Activated CD8-positive, alpha-beta memory T cell treated with anti-CD3 and anti-CD28 coated beads for 36 hours (primary cell): ENCODE data around the gene STK35. TPM values are rescaled to one million over a fixed set of nuclear protein-coding genes. Genes with fewer than 3 reads are reported as not detected.
"Not testable (repeated sequence)": the region's sequence is repeated elsewhere in the genome, so short reads cannot be mapped to it uniquely, and the experiment has no call there.

Experiments
- CTCF ChIA-PET: fragments of 350-600 bp; sonication (Branson Sonifier 250); formaldehyde crosslinking; loops from one replicate; lab custom pipeline; 2021; ENCODE audit warnings: antibody characterized with exemption; lab: Charles Lee
- POLR2A ChIA-PET: fragments of 350-600 bp; sonication (Branson Sonifier 250); formaldehyde crosslinking; loops from one replicate; lab custom pipeline; 2021; ENCODE audit warnings: antibody characterized with exemption; lab: Charles Lee
- total RNA-seq, 2 experiments: library from RNA; stranded (reverse); gene quantifications; one replicate each; pipeline ENCODE4 v1.2.3, GENCODE V29; 2021

The STK35 gene
- total RNA-seq, 2 experiments from 2014 or later = 20.4 to 20.7 TPM

GRCh38 chr20:2171266-2171790, 69.7 kb downstream of the STK35 start:
- ChIA-PET POLR2A (no interaction called here), CTCF (interaction anchor here (1.8 to 1.9 kb wide), 2 partner anchors 51 to 202 kb away, joined by 6 to 7 read pairs; no protein-coding TSS in a partner anchor)

GRCh38 chr20:2171840-2172239, 70.2 kb downstream of the STK35 start:
- CTCF ChIA-PET = interaction anchor here (0.8 to 4.7 kb wide), 14 partner anchors 8 to 219 kb away, joined by 3 to 35 read pairs (median 4); no protein-coding TSS in a partner anchor
- POLR2A ChIA-PET = not testable (repeated sequence)

- ChIA-PET POLR2A (interaction anchor here (0.5 kb wide), 1 partner anchor 9 kb away, joined by 3 read pairs; no protein-coding TSS in a partner anchor), CTCF (interaction anchor here (0.7 to 4.7 kb wide), 17 partner anchors 9 to 340 kb away, joined by 3 to 35 read pairs (median 4); no protein-coding TSS in a partner anchor)
These were observed 70.9 kb downstream of the STK35 start for GRCh38 chr20:2172305-2173175.

GRCh38 chr20:2173186-2173585, 71.6 kb downstream of the STK35 start:
- ChIA-PET CTCF (interaction anchor here (0.7 to 4.7 kb wide), 14 partner anchors 9 to 341 kb away, joined by 3 to 35 read pairs (median 4); no protein-coding TSS in a partner anchor), POLR2A (interaction anchor here (0.5 kb wide), 1 partner anchor 9 kb away, joined by 3 read pairs; no protein-coding TSS in a partner anchor)

- ChIA-PET CTCF (interaction anchor here (1.1 to 4.7 kb wide), 2 partner anchors 166 to 210 kb away, joined by 4 to 35 read pairs; no protein-coding TSS in a partner anchor), POLR2A (no interaction called here)
These were observed 72.4 kb downstream of the STK35 start for GRCh38 chr20:2174067-2174466.

- ChIA-PET POLR2A (no interaction called here), CTCF (no interaction called here)
These were observed 75.3 kb downstream of the STK35 start for GRCh38 chr20:2176946-2177345.

- POLR2A ChIA-PET = no interaction called here
These were observed 76.9 kb downstream of the STK35 start for GRCh38 chr20:2178318-2179232.

GRCh38 chr20:2179233-2179580, 77.6 kb downstream of the STK35 start:
- POLR2A ChIA-PET = no interaction called here

More at GRCh38 chr20:2178318-2179232, 76.9 kb downstream of the STK35 start:
- CTCF ChIA-PET = no interaction called here

GRCh38 chr20:2179949-2180348, 78.3 kb downstream of the STK35 start:
- ChIA-PET POLR2A (no interaction called here), CTCF (no interaction called here)

More at GRCh38 chr20:2179233-2179580, 77.6 kb downstream of the STK35 start:
- CTCF ChIA-PET = no interaction called here

GRCh38 chr20:2183381-2183780, 81.8 kb downstream of the STK35 start:
- POLR2A ChIA-PET = no interaction called here
- CTCF ChIA-PET = no interaction called here

GRCh38 chr20:2184933-2185332, 83.3 kb downstream of the STK35 start:
- POLR2A ChIA-PET, CTCF ChIA-PET: not testable (repeated sequence)

GRCh38 chr20:2195614-2196013, 94.0 kb downstream of the STK35 start:
- CTCF ChIA-PET = no interaction called here
- POLR2A ChIA-PET = interaction anchor here (0.6 kb wide), 1 partner anchor 261 kb away, joined by 4 read pairs; no protein-coding TSS in a partner anchor

- CTCF ChIA-PET = interaction anchor here (1.3 to 1.5 kb wide), 2 partner anchors 9 to 10 kb away, joined by 4 to 5 read pairs; no protein-coding TSS in a partner anchor
These were observed 95.5 kb downstream of the STK35 start for GRCh38 chr20:2197166-2197565.

More at GRCh38 chr20:2197166-2197565, 95.5 kb downstream of the STK35 start:
- POLR2A ChIA-PET = no interaction called here

Other genes starting within 250 kb of the STK35 start
- gene SIRPA, start 206.4 kb upstream of the STK35 start, total RNA-seq = under 1 TPM in 1 of 2 experiments, not detected in 1; 0.04 TPM
- not detected for gene PDYN, start 107.8 kb upstream of the STK35 start, total RNA-seq
- not detected for gene TGM3, start 194.2 kb downstream of the STK35 start, total RNA-seq